K562 (cell line): ENCODE results near the gene ZKSCAN4. TPM values are rescaled to one million over a fixed set of nuclear protein-coding genes. Genes with fewer than 3 reads are reported as not detected.

Source experiments
- ATF7 ChIP-seq: fragments of 450-650 bp; IDR thresholded peaks from 2 replicates; pipeline ENCODE4 v1.7.1; 2014; ENCODE audit warnings: mild to moderate bottlenecking, moderate library complexity
- CREBBP ChIP-seq: IDR thresholded peaks from one replicate; pipeline ENCODE4 v1.6.1; 2012; ENCODE audit warnings: low read depth, mild to moderate bottlenecking, control low read depth, inconsistent platforms, low read length
- ELF2 ChIP-seq: fragments of 250-450 bp; sonication (Bioruptor Pico); IDR thresholded peaks from 2 replicates; pipeline ENCODE4 v1.5.0; 2021; ENCODE audit warnings: mild to moderate bottlenecking
- FOXA3 ChIP-seq, 2 experiments: fragments of 450-650 bp in 1 of 2; sonication (generic) in 1 of 2; formaldehyde crosslinking; IDR thresholded peaks in 1 of 2; conservative IDR thresholded peaks in 1 of 2; 2 replicates each; pipeline versions ENCODE4 v1.4.0 to v1.8.0; 2020 to 2022; ENCODE audit warnings: mild to moderate bottlenecking in 2 of 2, missing genetic modification reagents in 1 of 2
- GTF2B ChIP-seq: IDR thresholded peaks from 2 replicates; pipeline ENCODE4 v1.6.1; 2011; ENCODE audit not compliant: insufficient read length; ENCODE audit errors: extremely low read depth
- ILK ChIP-seq: fragments of 450-650 bp; IDR thresholded peaks from 2 replicates; pipeline ENCODE4 v1.6.1; 2016; ENCODE audit warnings: missing genetic modification characterization, low read depth, mild to moderate bottlenecking, missing compliant biosample characterization, moderate library complexity, borderline replicate concordance
- NCOR1 ChIP-seq: fragments of 450-650 bp; IDR thresholded peaks from 2 replicates; pipeline ENCODE4 v1.6.1; 2016; ENCODE audit warnings: mild to moderate bottlenecking, moderate library complexity
- NFRKB ChIP-seq: fragments of 450-650 bp; IDR thresholded peaks from 2 replicates; pipeline ENCODE4 v1.6.1; 2016; ENCODE audit warnings: low read depth
- POU5F1 ChIP-seq: fragments of 150-350 bp; IDR thresholded peaks from 2 replicates; pipeline ENCODE4 v1.6.1; 2014; ENCODE audit warnings: borderline replicate concordance, low read length, low read depth, mild to moderate bottlenecking; ENCODE audit not compliant: partially characterized antibody
- STAT5A ChIP-seq: IDR thresholded peaks from 2 replicates; pipeline ENCODE4 v1.6.1; 2012; ENCODE audit warnings: low read length, inconsistent platforms, borderline replicate concordance
- ZBTB43 ChIP-seq: sonication (generic); formaldehyde crosslinking; IDR thresholded peaks from 2 replicates; pipeline ENCODE4 v1.8.0; 2023; ENCODE audit warnings: mild to moderate bottlenecking, missing genetic modification reagents
- ZNF217 ChIP-seq: sonication (generic); formaldehyde crosslinking; IDR thresholded peaks from 2 replicates; pipeline ENCODE4 v1.8.0; 2022; ENCODE audit warnings: mild to moderate bottlenecking, missing genetic modification reagents
- polyA plus RNA-seq, 8 experiments: library from polyadenylated mRNA; depleted of rRNA in 4 of 8; stranded (reverse) in 5 of 8; unstranded in 3 of 8; fragments of >200 nt; fragmentation: Nextera tagmentation in 2 of 8; fragmentation: Illumina TruSeq in 1 of 8; extraction: Ambion mirVana in 2 of 8; extraction: Trizol in 1 of 8; gene quantifications; 2 replicates each; pipeline versions ENCODE4 v1.2.1 to v1.2.3, GENCODE V29; 2011 to 2014; ENCODE audit warnings: inconsistent platforms in 1 of 8, missing spikeins in 1 of 8
- total RNA-seq, 7 experiments: library from RNA; depleted of rRNA in 6 of 7; stranded (reverse); fragments of >200 nt in 6 of 7; fragmentation: Illumina TruSeq in 2 of 7; extraction: Trizol in 2 of 7; gene quantifications; 2 replicates each; pipeline versions ENCODE4 v1.2.1 to v1.2.3, GENCODE V29; 2011 to 2021; ENCODE audit warnings: low replicate concordance in 1 of 7
- TF ChIP-seq, protein P1 (sequence below): fragments of 250-450 bp; sonication (Bioruptor Pico); IDR thresholded peaks from 2 replicates; pipeline ENCODE4 v1.5.0; 2021
- TF ChIP-seq, protein P2 (sequence below): fragments of 450-650 bp; formaldehyde crosslinking; conservative IDR thresholded peaks from 2 replicates; pipeline ENCODE4 v1.4.0; 2022; ENCODE audit warnings: mild to moderate bottlenecking, missing genetic modification characterization
- TF ChIP-seq, protein P3 (sequence below): fragments of 450-650 bp; conservative IDR thresholded peaks from 2 replicates; pipeline ENCODE4 v1.6.1; 2016; ENCODE audit warnings: missing genetic modification characterization, low read depth, mild to moderate bottlenecking, missing compliant biosample characterization, moderate library complexity
- TF ChIP-seq, protein P4 (sequence below): IDR thresholded peaks from 2 replicates; pipeline ENCODE4 v1.6.1; 2012; ENCODE audit warnings: low read depth, low read length, improper control_type of control experiment, borderline replicate concordance

ZKSCAN4 gene
- total and polyA plus RNA-seq, 9 of the 15 experiments (the other 6 are each of a cell fraction or from before 2014, with no cell fraction given) = 1.2 to 5.3 (median 4.7) TPM

- TF ChIP-seq ZBTB43 (CRISPR knock-in tag) = 0 out of 2 replicates have a peak, but pooled peaks have one; percentile 33
- TF ChIP-seq STAT5A = peak; percentile 39; the same call in 1 of the 2 replicates
- TF ChIP-seq ATF7 = peak; percentile 77
- TF ChIP-seq, protein P1, sequence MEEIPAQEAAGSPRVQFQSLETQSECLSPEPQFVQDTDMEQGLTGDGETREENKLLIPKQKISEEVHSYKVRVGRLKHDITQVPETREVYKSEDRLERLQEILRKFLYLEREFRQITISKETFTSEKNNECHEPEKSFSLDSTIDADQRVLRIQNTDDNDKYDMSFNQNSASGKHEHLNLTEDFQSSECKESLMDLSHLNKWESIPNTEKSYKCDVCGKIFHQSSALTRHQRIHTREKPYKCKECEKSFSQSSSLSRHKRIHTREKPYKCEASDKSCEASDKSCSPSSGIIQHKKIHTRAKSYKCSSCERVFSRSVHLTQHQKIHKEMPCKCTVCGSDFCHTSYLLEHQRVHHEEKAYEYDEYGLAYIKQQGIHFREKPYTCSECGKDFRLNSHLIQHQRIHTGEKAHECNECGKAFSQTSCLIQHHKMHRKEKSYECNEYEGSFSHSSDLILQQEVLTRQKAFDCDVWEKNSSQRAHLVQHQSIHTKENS = no peak
- TF ChIP-seq, protein P2, sequence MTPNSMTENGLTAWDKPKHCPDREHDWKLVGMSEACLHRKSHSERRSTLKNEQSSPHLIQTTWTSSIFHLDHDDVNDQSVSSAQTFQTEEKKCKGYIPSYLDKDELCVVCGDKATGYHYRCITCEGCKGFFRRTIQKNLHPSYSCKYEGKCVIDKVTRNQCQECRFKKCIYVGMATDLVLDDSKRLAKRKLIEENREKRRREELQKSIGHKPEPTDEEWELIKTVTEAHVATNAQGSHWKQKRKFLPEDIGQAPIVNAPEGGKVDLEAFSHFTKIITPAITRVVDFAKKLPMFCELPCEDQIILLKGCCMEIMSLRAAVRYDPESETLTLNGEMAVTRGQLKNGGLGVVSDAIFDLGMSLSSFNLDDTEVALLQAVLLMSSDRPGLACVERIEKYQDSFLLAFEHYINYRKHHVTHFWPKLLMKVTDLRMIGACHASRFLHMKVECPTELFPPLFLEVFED (CRISPR knock-in tag) = 0 out of 2 replicates have a peak, but pooled peaks have one; percentile 68
- peak; percentile 34; the same call in 1 of the 2 replicates for TF ChIP-seq NCOR1
- TF ChIP-seq, protein P3, sequence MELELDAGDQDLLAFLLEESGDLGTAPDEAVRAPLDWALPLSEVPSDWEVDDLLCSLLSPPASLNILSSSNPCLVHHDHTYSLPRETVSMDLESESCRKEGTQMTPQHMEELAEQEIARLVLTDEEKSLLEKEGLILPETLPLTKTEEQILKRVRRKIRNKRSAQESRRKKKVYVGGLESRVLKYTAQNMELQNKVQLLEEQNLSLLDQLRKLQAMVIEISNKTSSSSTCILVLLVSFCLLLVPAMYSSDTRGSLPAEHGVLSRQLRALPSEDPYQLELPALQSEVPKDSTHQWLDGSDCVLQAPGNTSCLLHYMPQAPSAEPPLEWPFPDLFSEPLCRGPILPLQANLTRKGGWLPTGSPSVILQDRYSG (tag) = no peak
- peak; percentile 89 for TF ChIP-seq NFRKB
- TF ChIP-seq, protein P4, sequence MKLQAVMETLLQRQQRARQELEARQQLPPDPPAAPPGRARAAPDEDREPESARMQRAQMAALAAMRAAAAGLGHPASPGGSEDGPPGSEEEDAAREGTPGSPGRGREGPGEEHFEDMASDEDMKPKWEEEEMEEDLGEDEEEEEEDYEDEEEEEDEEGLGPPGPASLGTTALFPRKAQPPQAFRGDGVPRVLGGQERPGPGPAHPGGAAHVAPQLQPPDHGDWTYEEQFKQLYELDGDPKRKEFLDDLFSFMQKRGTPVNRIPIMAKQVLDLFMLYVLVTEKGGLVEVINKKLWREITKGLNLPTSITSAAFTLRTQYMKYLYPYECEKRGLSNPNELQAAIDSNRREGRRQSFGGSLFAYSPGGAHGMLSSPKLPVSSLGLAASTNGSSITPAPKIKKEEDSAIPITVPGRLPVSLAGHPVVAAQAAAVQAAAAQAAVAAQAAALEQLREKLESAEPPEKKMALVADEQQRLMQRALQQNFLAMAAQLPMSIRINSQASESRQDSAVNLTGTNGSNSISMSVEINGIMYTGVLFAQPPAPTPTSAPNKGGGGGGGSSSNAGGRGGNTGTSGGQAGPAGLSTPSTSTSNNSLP = no peak
- TF ChIP-seq ELF2 (CRISPR knock-in tag) = peak; percentile 91
- TF ChIP-seq ZNF217 (CRISPR knock-in tag) = no peak
- TF ChIP-seq CREBBP = no peak
- no peak for TF ChIP-seq POU5F1
- TF ChIP-seq ILK (tag) = no peak
- TF ChIP-seq GTF2B = no peak
- peak in 1 of 2 experiments; percentile 35; a peak in 1 of 4 replicates for TF ChIP-seq FOXA3 (CRISPR knock-in tag; conservative IDR thresholded peaks at IDR 0.05 in 1 of 2, IDR thresholded peaks at IDR 0.05 in 1 of 2)
Measured at GRCh38 chr6:28252009-28252975, at the start of gene ZKSCAN4 (continued).
